Measurements from ENCODE around the gene PDE3B. TPM values are rescaled to one million over a fixed set of nuclear protein-coding genes. Genes with fewer than 3 reads are reported as not detected.
"Not testable (repeated sequence)": the region's sequence is repeated elsewhere in the genome, so short reads cannot be mapped to it uniquely, and the experiment has no call there.

PDE3B gene
- total RNA-seq, 6 experiments from 2014 or later = 14.9 to 47.1 (median 28.8) TPM

- TF ChIP-seq CTCF (IDR thresholded peaks at IDR 0.05) = no peak
- no peak for TF ChIP-seq POLR2A (IDR thresholded peaks at IDR 0.05)
- Histone ChIP-seq H3K4me3 (no peak overlapping the region), H3K36me3 (no peaks in the 10 kb centered on the region), H3K27me3 (no peaks in the 10 kb centered on the region), H3K27ac (no peak overlapping the region), H3K9me3 (no peaks in the 10 kb centered on the region), H3K4me1 (peaks cover 0 to 13% (median 1%) of the 10 kb centered on the region in 4 donors)
- DNase-seq (no peak), ATAC-seq (no peak)
- intact Hi-C loops (cut with DNase I) = no loop called here
- 92% methylated on average over 3 of the region's 3 CpGs for WGBS (ENCODE audit: insufficient coverage, low coverage, low lambda C conversion rate, missing lambda C conversion rate)
These were observed 131.1 kb downstream of the PDE3B start for GRCh38 chr11:14774721-14775120.

GRCh38 chr11:14775897-14776296 lies 132.3 kb downstream of the PDE3B start:
- ATAC-seq = no peak
- H3K27ac ChIP-seq = no peak overlapping the region
- DNase-seq = no peak
- TF ChIP-seq POLR2A (IDR thresholded peaks at IDR 0.05) (no peak), CTCF (IDR thresholded peaks at IDR 0.05) (no peak)
- no peaks in the 10 kb centered on the region for H3K9me3 ChIP-seq
- H3K4me3 ChIP-seq = no peak overlapping the region
- intact Hi-C loops (cut with DNase I) = no loop called here
- H3K36me3 ChIP-seq = no peaks in the 10 kb centered on the region
- peaks cover 0 to 3% (median 0%) of the 10 kb centered on the region in 4 donors for H3K4me1 ChIP-seq
- no peaks in the 10 kb centered on the region for H3K27me3 ChIP-seq

GRCh38 chr11:14778460-14778859 lies 134.9 kb downstream of the PDE3B start:
- H3K9me3 ChIP-seq; H3K4me3 ChIP-seq; H3K27ac ChIP-seq; ATAC-seq; H3K27me3 ChIP-seq; H3K36me3 ChIP-seq; DNase-seq; intact Hi-C loops (cut with DNase I); H3K4me1 ChIP-seq: not testable (repeated sequence)
- WGBS (ENCODE audit: insufficient coverage, low coverage, low lambda C conversion rate, missing lambda C conversion rate) = 100% methylated on average over 5 of the region's 8 CpGs

GRCh38 chr11:14783788-14784187 lies 140.2 kb downstream of the PDE3B start:
- Histone ChIP-seq H3K27ac (no peak overlapping the region), H3K27me3 (no peaks in the 10 kb centered on the region), H3K4me1 (no peaks in the 10 kb centered on the region), H3K9me3 (no peaks in the 10 kb centered on the region), H3K4me3 (no peak overlapping the region), H3K36me3 (no peaks in the 10 kb centered on the region)
- intact Hi-C loops (cut with DNase I) = no loop called here
- WGBS (ENCODE audit: insufficient coverage, low coverage, low lambda C conversion rate, missing lambda C conversion rate) = 92% methylated on average over 6 of the region's 6 CpGs
- DNase-seq (no peak), ATAC-seq (no peak)
- TF ChIP-seq CTCF (IDR thresholded peaks at IDR 0.05) (no peak), POLR2A (IDR thresholded peaks at IDR 0.05) (no peak)

- Histone ChIP-seq H3K4me1 (no peaks in the 10 kb centered on the region), H3K36me3 (no peaks in the 10 kb centered on the region), H3K9me3 (no peaks in the 10 kb centered on the region), H3K4me3 (no peak overlapping the region), H3K27me3 (no peaks in the 10 kb centered on the region), H3K27ac (no peak overlapping the region)
- DNase-seq = no peak
- ATAC-seq = no peak
- WGBS (ENCODE audit: insufficient coverage, low coverage, low lambda C conversion rate, missing lambda C conversion rate) = 86% methylated on average over 2 of the region's 2 CpGs
- TF ChIP-seq CTCF (IDR thresholded peaks at IDR 0.05) (no peak), POLR2A (IDR thresholded peaks at IDR 0.05) (no peak)
- intact Hi-C loops (cut with DNase I) = no loop called here
These were observed 140.6 kb downstream of the PDE3B start for GRCh38 chr11:14784230-14784629.
